SK-N-SH treated with all-trans-retinoic acid at 6 μM for 48 hours (cell line): ENCODE measurements around the gene PEPD.

Experiments
- ATAC-seq: fragments of 200-7000 bp; cut with Tn5 transposase; 3 replicates; pipeline ENCODE4 v1.9.1; 2020; ENCODE audit warnings: mild to moderate bottlenecking, moderate library complexity
- ARNTL ChIP-seq: fragments of 450-650 bp; formaldehyde crosslinking; IDR thresholded peaks from 2 replicates; pipeline ENCODE4 v1.5.0; 2020; ENCODE audit warnings: low read depth, mild to moderate bottlenecking, moderate library complexity, borderline replicate concordance
- BACH2 ChIP-seq: fragments of 250-450 bp; sonication (Bioruptor Pico); IDR thresholded peaks from 2 replicates; pipeline ENCODE4 v1.9.0; 2021; ENCODE audit warnings: mild to moderate bottlenecking, borderline replicate concordance
- CSDC2 ChIP-seq: fragments of 250-450 bp; sonication (Bioruptor Pico); IDR thresholded peaks from 2 replicates; pipeline ENCODE4 v1.5.0; 2020; ENCODE audit warnings: mild to moderate bottlenecking, moderate library complexity
- CSRNP3 ChIP-seq: fragments of 250-450 bp; sonication (Bioruptor Pico); IDR thresholded peaks from 2 replicates; pipeline ENCODE4 v1.5.1; 2021; ENCODE audit warnings: mild to moderate bottlenecking, moderate library complexity
- ESRRG ChIP-seq: fragments of 250-450 bp; sonication (Bioruptor Pico); IDR thresholded peaks from 2 replicates; pipeline ENCODE4 v1.6.1; 2021; ENCODE audit warnings: mild to moderate bottlenecking
- GLIS3 ChIP-seq: fragments of 250-450 bp; sonication (Bioruptor Pico); IDR thresholded peaks from 2 replicates; pipeline ENCODE4 v1.5.0; 2020; ENCODE audit warnings: mild to moderate bottlenecking, moderate library complexity
- OSR1 ChIP-seq: fragments of 250-450 bp; sonication (Bioruptor Pico); IDR thresholded peaks from 2 replicates; pipeline ENCODE4 v1.8.0; 2022; ENCODE audit warnings: moderate library complexity, mild to moderate bottlenecking, inconsistent platforms
- PATZ1 ChIP-seq: fragments of 250-450 bp; sonication (Bioruptor Pico); IDR thresholded peaks from 2 replicates; pipeline ENCODE4 v1.8.0; 2020; ENCODE audit warnings: mild to moderate bottlenecking, moderate library complexity, borderline replicate concordance
- POU6F1 ChIP-seq: fragments of 250-450 bp; sonication (Bioruptor Pico); IDR thresholded peaks from 2 replicates; pipeline ENCODE4 v1.8.0; 2021; ENCODE audit warnings: low read depth, mild to moderate bottlenecking, moderate library complexity, borderline replicate concordance
- PPARA ChIP-seq: fragments of 250-450 bp; sonication (Bioruptor Pico); IDR thresholded peaks from 2 replicates; pipeline ENCODE4 v1.5.0; 2020; ENCODE audit warnings: mild to moderate bottlenecking, borderline replicate concordance
- RARB ChIP-seq: fragments of 250-450 bp; sonication (Bioruptor Pico); IDR thresholded peaks from 2 replicates; pipeline ENCODE4 v1.8.0; 2021; ENCODE audit warnings: mild to moderate bottlenecking, moderate library complexity
- SNAI2 ChIP-seq: fragments of 250-450 bp; sonication (Bioruptor Pico); IDR thresholded peaks from 2 replicates; pipeline ENCODE4 v1.5.0; 2020; ENCODE audit warnings: mild to moderate bottlenecking, moderate library complexity
- TCF4 ChIP-seq: fragments of 250-450 bp; sonication (Bioruptor Pico); IDR thresholded peaks from 2 replicates; pipeline ENCODE4 v1.8.0; 2021; ENCODE audit warnings: mild to moderate bottlenecking, moderate library complexity, borderline replicate concordance
- TOX ChIP-seq: fragments of 250-450 bp; sonication (Bioruptor Pico); IDR thresholded peaks from 2 replicates; pipeline ENCODE4 v1.8.0; 2021; ENCODE audit warnings: mild to moderate bottlenecking, moderate library complexity, borderline replicate concordance
- ZC3H10 ChIP-seq: fragments of 250-450 bp; sonication (Bioruptor Pico); IDR thresholded peaks from 2 replicates; pipeline ENCODE4 v1.5.1; 2021; ENCODE audit warnings: mild to moderate bottlenecking, moderate library complexity
- ZFP3 ChIP-seq: fragments of 250-450 bp; sonication (Bioruptor Pico); IDR thresholded peaks from 2 replicates; pipeline ENCODE4 v1.5.0; 2020; ENCODE audit warnings: mild to moderate bottlenecking, moderate library complexity
- ZFP30 ChIP-seq: fragments of 450-650 bp; formaldehyde crosslinking; IDR thresholded peaks from 2 replicates; pipeline ENCODE4 v1.5.0; 2022; ENCODE audit warnings: mild to moderate bottlenecking, moderate library complexity
- ZNF565 ChIP-seq: fragments of 450-650 bp; formaldehyde crosslinking; conservative IDR thresholded peaks from 2 replicates; pipeline ENCODE4 v1.5.0; 2020; ENCODE audit warnings: low read depth, mild to moderate bottlenecking, moderate library complexity
- ZNF70 ChIP-seq: fragments of 450-650 bp; formaldehyde crosslinking; IDR thresholded peaks from 2 replicates; pipeline ENCODE4 v1.5.0; 2020; ENCODE audit warnings: mild to moderate bottlenecking, moderate library complexity
- ZNF8 ChIP-seq: fragments of 450-650 bp; formaldehyde crosslinking; IDR thresholded peaks from 2 replicates; pipeline ENCODE4 v1.5.0; 2020; ENCODE audit warnings: mild to moderate bottlenecking, moderate library complexity
- TF ChIP-seq, protein P1 (sequence below): fragments of 250-450 bp; sonication (Bioruptor Pico); IDR thresholded peaks from 2 replicates; pipeline ENCODE4 v1.5.1; 2020; ENCODE audit warnings: low read depth, mild to moderate bottlenecking, moderate library complexity

PEPD gene

DNA sequence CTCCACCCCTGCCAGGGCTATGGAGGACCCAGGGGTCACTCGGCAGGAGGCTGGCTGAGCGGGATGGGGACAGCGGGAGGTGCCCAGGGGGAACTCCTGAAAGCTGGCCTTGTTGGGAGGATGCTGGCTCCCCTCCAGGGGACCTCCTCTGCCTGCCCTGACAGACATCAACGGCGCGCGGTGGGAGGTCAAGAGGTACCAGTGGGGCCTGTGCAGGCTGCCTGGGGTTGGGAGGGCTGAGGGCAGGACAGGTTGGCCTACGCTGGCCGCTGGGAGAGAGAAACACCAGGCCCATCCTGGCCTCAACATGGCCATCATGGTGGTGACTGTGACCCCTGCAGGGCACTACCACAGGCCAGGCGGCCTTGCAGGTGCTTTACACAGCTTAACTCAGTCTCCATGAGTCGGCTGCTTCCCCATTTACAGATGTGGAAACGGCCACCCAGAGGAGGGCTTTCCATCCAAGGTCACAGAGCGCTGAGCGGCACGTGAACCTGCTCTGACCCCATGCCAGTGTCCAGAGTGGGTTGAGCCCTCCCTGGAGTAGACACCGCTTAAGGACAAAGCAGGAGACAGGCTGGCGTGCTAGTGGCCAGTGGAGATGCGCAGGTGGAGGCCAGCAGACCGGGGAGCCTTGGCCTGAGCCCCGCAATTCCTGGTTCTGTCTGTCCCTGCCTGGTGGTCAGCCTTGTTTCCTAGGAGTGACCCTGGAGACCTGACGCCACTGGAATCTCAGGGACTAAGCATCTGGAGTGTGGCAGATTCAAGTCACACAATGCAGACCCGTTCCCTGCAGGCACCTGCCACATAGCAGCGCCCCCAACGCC is 120.5 kb downstream of the PEPD start:
- ATAC-seq, result no peak
- TF ChIP-seq, protein P1, sequence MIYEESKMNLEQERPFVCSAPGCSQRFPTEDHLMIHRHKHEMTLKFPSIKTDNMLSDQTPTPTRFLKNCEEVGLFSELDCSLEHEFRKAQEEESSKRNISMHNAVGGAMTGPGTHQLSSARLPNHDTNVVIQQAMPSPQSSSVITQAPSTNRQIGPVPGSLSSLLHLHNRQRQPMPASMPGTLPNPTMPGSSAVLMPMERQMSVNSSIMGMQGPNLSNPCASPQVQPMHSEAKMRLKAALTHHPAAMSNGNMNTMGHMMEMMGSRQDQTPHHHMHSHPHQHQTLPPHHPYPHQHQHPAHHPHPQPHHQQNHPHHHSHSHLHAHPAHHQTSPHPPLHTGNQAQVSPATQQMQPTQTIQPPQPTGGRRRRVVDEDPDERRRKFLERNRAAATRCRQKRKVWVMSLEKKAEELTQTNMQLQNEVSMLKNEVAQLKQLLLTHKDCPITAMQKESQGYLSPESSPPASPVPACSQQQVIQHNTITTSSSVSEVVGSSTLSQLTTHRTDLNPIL, result no peak
- no peak for TF ChIP-seq ZNF8
- no peak for TF ChIP-seq CSDC2 (CRISPR knock-in tag)
- TF ChIP-seq GLIS3 (CRISPR knock-in tag), result no peak
- TF ChIP-seq, all 23 proteins: peak for 0

- no peak for TF ChIP-seq RARB (CRISPR knock-in tag)
- no peak for TF ChIP-seq ZFP30 (CRISPR knock-in tag)
- TF ChIP-seq ARNTL, result no peak
- no peak for TF ChIP-seq SNAI2 (CRISPR knock-in tag)
- TF ChIP-seq GLIS3 (CRISPR knock-in tag), result no peak
- no peak for TF ChIP-seq PATZ1 (CRISPR knock-in tag)
- no peak for TF ChIP-seq CSDC2 (CRISPR knock-in tag)
- TF ChIP-seq POU6F1 (CRISPR knock-in tag), result no peak
- TF ChIP-seq ZC3H10, result no peak
- no peak for TF ChIP-seq ESRRG
- no peak for TF ChIP-seq ZNF70
- TF ChIP-seq PPARA (CRISPR knock-in tag), result no peak
- TF ChIP-seq ZNF8, result no peak
- TF ChIP-seq CSRNP3 (CRISPR knock-in tag), result no peak
- TF ChIP-seq TOX (CRISPR knock-in tag), result no peak
- no peak for TF ChIP-seq TCF4 (CRISPR knock-in tag)
- TF ChIP-seq ZFP3, result no peak
- TF ChIP-seq ZNF565 (CRISPR knock-in tag), result no peak
- TF ChIP-seq, protein P1, result no peak
- no peak for TF ChIP-seq BACH2 (CRISPR knock-in tag)
- no peak for ATAC-seq
These were observed 121.6 kb downstream of the PEPD start for GRCh38 chr19:33399745-33400681.

- ATAC-seq, result no peak
- TF ChIP-seq ZC3H10 (no peak), CSDC2 (CRISPR knock-in tag) (no peak), OSR1 (CRISPR knock-in tag) (no peak)
These were observed 122.4 kb downstream of the PEPD start for GRCh38 chr19:33399081-33399744.
